Neural crest cell (in vitro differentiated cells): ENCODE results near the gene GREB1L. TPM values are rescaled to one million over a fixed set of nuclear protein-coding genes. Genes with fewer than 3 reads are reported as not detected.

Source experiments
- DNase-seq: peaks from one replicate; pipeline ENCODE4 v3.0.0; 2021; ENCODE audit warnings: low read depth, mixed read lengths, low spot score
- H3K27ac Mint-ChIP-seq: one replicate; pipeline ENCODE4 v1.8.0; 2021; ENCODE audit warnings: mild to moderate bottlenecking, mixed read lengths; ENCODE audit not compliant: unreplicated experiment
- H3K27me3 Mint-ChIP-seq: 2 replicates; pipeline ENCODE4 v1.8.0; 2021; ENCODE audit warnings: low read depth, mild to moderate bottlenecking, mixed read lengths
- H3K36me3 Mint-ChIP-seq: 2 replicates; pipeline ENCODE4 v1.8.0; 2021; ENCODE audit warnings: low read depth, mild to moderate bottlenecking, mixed read lengths
- H3K4me1 Mint-ChIP-seq: 2 replicates; pipeline ENCODE4 v1.8.0; 2021; ENCODE audit warnings: mixed read lengths
- H3K4me3 Mint-ChIP-seq: one replicate; pipeline ENCODE4 v1.8.0; 2021; ENCODE audit warnings: mild to moderate bottlenecking, mixed read lengths
- H3K9me3 Mint-ChIP-seq: 2 replicates; pipeline ENCODE4 v1.8.0; 2021; ENCODE audit warnings: mixed read lengths
- CTCF ChIP-seq: fragments of 200-600 bp; sonication (generic); conservative IDR thresholded peaks from 2 replicates; pipeline ENCODE4 v1.5.0; 2021; ENCODE audit warnings: antibody characterized with exemption, mild to moderate bottlenecking
- total RNA-seq: library from RNA; stranded (reverse); gene quantifications from 2 replicates; pipeline ENCODE4 v1.2.1, GENCODE V29; 2021

The GREB1L gene
- total RNA-seq, 1 donor from 2014 or later, result 80.5 TPM

- no peaks in the 10 kb centered on the region for H3K27me3 Mint-ChIP-seq
- no peak overlapping the region for H3K4me3 Mint-ChIP-seq
- DNase-seq, result no peak
- H3K4me1 Mint-ChIP-seq, result no peaks in the 10 kb centered on the region
- no peak for TF ChIP-seq CTCF
- no peak overlapping the region for H3K27ac Mint-ChIP-seq
- H3K36me3 Mint-ChIP-seq, result peaks cover 23% of the 10 kb centered on the region
- no peaks in the 10 kb centered on the region for H3K9me3 Mint-ChIP-seq
Measured at GRCh38 chr18:21459706-21460286, 217.8 kb downstream of the GREB1L start.

- Mint-ChIP-seq H3K4me3 (no peak overlapping the region), H3K36me3 (peaks cover 23% of the 10 kb centered on the region), H3K27ac (peak overlapping the region; percentile 44), H3K9me3 (no peaks in the 10 kb centered on the region), H3K27me3 (no peaks in the 10 kb centered on the region), H3K4me1 (no peaks in the 10 kb centered on the region)
- no peak for TF ChIP-seq CTCF
- DNase-seq, result no peak
Measured at GRCh38 chr18:21461460-21461859, 219.4 kb downstream of the GREB1L start.

GRCh38 chr18:21463718-21464117 is 221.7 kb downstream of the GREB1L start:
- H3K4me1 Mint-ChIP-seq, result peaks cover 9% of the 10 kb centered on the region
- H3K36me3 Mint-ChIP-seq, result peaks cover 29% of the 10 kb centered on the region

GRCh38 chr18:21468514-21469164 is 226.6 kb downstream of the GREB1L start:
- TF ChIP-seq CTCF, result no peak
- Mint-ChIP-seq H3K9me3 (peaks cover 5% of the 10 kb centered on the region), H3K36me3 (peaks cover 19% of the 10 kb centered on the region), H3K4me3 (no peak overlapping the region), H3K4me1 (peaks cover 9% of the 10 kb centered on the region), H3K27me3 (no peaks in the 10 kb centered on the region), H3K27ac (no peak overlapping the region)
- no peak for DNase-seq

More at GRCh38 chr18:21463718-21464117, 221.7 kb downstream of the GREB1L start:
- Mint-ChIP-seq H3K27ac (no peak overlapping the region), H3K27me3 (no peaks in the 10 kb centered on the region), H3K4me3 (no peak overlapping the region), H3K9me3 (no peaks in the 10 kb centered on the region)
- DNase-seq, result no peak
- no peak for TF ChIP-seq CTCF

GRCh38 chr18:21472741-21473140 is 230.7 kb downstream of the GREB1L start:
- peaks cover 12% of the 10 kb centered on the region for H3K9me3 Mint-ChIP-seq
- H3K4me1 Mint-ChIP-seq, result no peaks in the 10 kb centered on the region
- H3K36me3 Mint-ChIP-seq, result peaks cover 27% of the 10 kb centered on the region
- DNase-seq, result no peak
- no peak overlapping the region for H3K27ac Mint-ChIP-seq
- H3K4me3 Mint-ChIP-seq, result no peak overlapping the region
- no peak for TF ChIP-seq CTCF
- H3K27me3 Mint-ChIP-seq, result no peaks in the 10 kb centered on the region
